RCC 7860 (cell line): Measurements from ENCODE around the gene CLCN1.
A peak's percentile ranks its signal among the peaks of the same experiment; 100 is the strongest.

Experiments used
- DNase-seq: peaks from one replicate; pipeline ENCODE4 v3.0.0-alpha.2; 2015; ENCODE audit warnings: low spot score
- FAIRE-seq: peaks from 2 replicates; lab custom pipeline; 2012; peaks lifted over from hg19 to GRCh38; lab: Jason Lieb, UNC

The CLCN1 gene

GRCh38 chr7:143362131-143363015, 46.5 kb downstream of the CLCN1 start, which contains the start of gene FAM131B:
TSS of gene FAM131B (minus strand) at chr7:143362713. CDS start at chr7:143362603, 110 bp downstream.
- DNase-seq (no peak), FAIRE-seq (no peak)

GRCh38 chr7:143363016-143363937, 47.4 kb downstream of the CLCN1 start:
- no peak for FAIRE-seq

GRCh38 chr7:143367972-143368371, 52.1 kb downstream of the CLCN1 start:
- peak; percentile 86 for FAIRE-seq

More at GRCh38 chr7:143363016-143363937, 47.4 kb downstream of the CLCN1 start:
- no peak for DNase-seq

GRCh38 chr7:143368387-143368786, 52.5 kb downstream of the CLCN1 start:
- DNase-seq = no peak
- no peak for FAIRE-seq

More at GRCh38 chr7:143367972-143368371, 52.1 kb downstream of the CLCN1 start:
- peak; percentile 87 for DNase-seq

GRCh38 chr7:143369678-143370651, 54.1 kb downstream of the CLCN1 start:
- FAIRE-seq = no peak
- DNase-seq = no peak

- DNase-seq = peak; percentile 24
- FAIRE-seq = no peak
Observed at GRCh38 chr7:143372070-143372469, 56.2 kb downstream of the CLCN1 start.

- FAIRE-seq = no peak
- DNase-seq = no peak
Observed at GRCh38 chr7:143373255-143373794, 57.4 kb downstream of the CLCN1 start.

GRCh38 chr7:143374561-143374960, 58.6 kb downstream of the CLCN1 start:
- DNase-seq (no peak), FAIRE-seq (no peak)

- FAIRE-seq (no peak), DNase-seq (peak; percentile 23)
Observed at GRCh38 chr7:143375298-143376034, 59.6 kb downstream of the CLCN1 start.

- no peak for FAIRE-seq
- DNase-seq = no peak
Observed at GRCh38 chr7:143376396-143376795, 60.5 kb downstream of the CLCN1 start.

- no peak for FAIRE-seq
- DNase-seq = no peak
Observed at GRCh38 chr7:143379611-143380259, 63.8 kb downstream of the CLCN1 start.

GRCh38 chr7:143380260-143380645, 64.3 kb downstream of the CLCN1 start:
- peak; percentile 70 for DNase-seq

GRCh38 chr7:143380646-143381426, 64.9 kb downstream of the CLCN1 start, which contains the start of gene ZYX:
TSS of gene ZYX (plus strand) at chr7:143381345. CDS start at chr7:143381572, 227 bp downstream.
- DNase-seq (peak; percentile 91), FAIRE-seq (no peak)

More at GRCh38 chr7:143380260-143380645, 64.3 kb downstream of the CLCN1 start:
- no peak for FAIRE-seq

- FAIRE-seq = no peak
- DNase-seq = peak; percentile 22
Observed at GRCh38 chr7:143381427-143382125, 65.7 kb downstream of the CLCN1 start.

- no peak for DNase-seq
Observed at GRCh38 chr7:143382126-143382790, 66.3 kb downstream of the CLCN1 start.

GRCh38 chr7:143382791-143383641, 67.1 kb downstream of the CLCN1 start:
- no peak for FAIRE-seq

More at GRCh38 chr7:143382126-143382790, 66.3 kb downstream of the CLCN1 start:
- FAIRE-seq = no peak

More at GRCh38 chr7:143382791-143383641, 67.1 kb downstream of the CLCN1 start:
- DNase-seq = no peak
